MCF 10A (cell line): ENCODE measurements around the gene ARHGEF10L. TPM values are rescaled to one million over a fixed set of nuclear protein-coding genes. Genes with fewer than 3 reads are reported as not detected.

Experiments used
- BruUV-seq: library from RNA; stranded (reverse); fragments of 400-500 nt; replicated peaks from 2 replicates; lab custom pipeline; 2021; lab: Mats Ljungman, UMichigan
- CTCF ChIA-PET: fragments of 300-600 bp; sonication (Branson Sonifier 250); formaldehyde crosslinking; extraction: SDS; loops from one replicate; lab custom pipeline; 2021; ENCODE audit warnings: antibody characterized with exemption, inconsistent platforms; lab: Yijun Ruan, JAX
- POLR2A ChIA-PET: fragments of 300-600, 350-650 bp; sonication (Branson Sonifier 250); formaldehyde crosslinking; extraction: SDS; loops from one replicate; lab custom pipeline; 2020; ENCODE audit warnings: antibody characterized with exemption, inconsistent platforms; lab: Yijun Ruan, JAX
- DNase-seq: peaks from one replicate; pipeline ENCODE4 v3.0.0-alpha.2; 2018; ENCODE audit not compliant: unreplicated experiment
- H3K27ac Mint-ChIP-seq: one replicate; pipeline ENCODE4 v1.8.0; 2022; ENCODE audit warnings: mild to moderate bottlenecking, low read depth, mixed read lengths; ENCODE audit not compliant: unreplicated experiment
- H3K27me3 Mint-ChIP-seq: one replicate; pipeline ENCODE4 v1.8.0; 2022; ENCODE audit warnings: mixed read lengths; ENCODE audit not compliant: insufficient read depth, unreplicated experiment
- H3K36me3 Mint-ChIP-seq: one replicate; pipeline ENCODE4 v1.8.0; 2022; ENCODE audit warnings: mild to moderate bottlenecking, moderate library complexity, mixed read lengths; ENCODE audit not compliant: insufficient read depth, unreplicated experiment
- H3K4me1 Mint-ChIP-seq: one replicate; pipeline ENCODE4 v1.8.0; 2022; ENCODE audit warnings: mixed read lengths; ENCODE audit not compliant: insufficient read depth, unreplicated experiment
- H3K4me3 Mint-ChIP-seq: one replicate; pipeline ENCODE4 v1.8.0; 2022; ENCODE audit warnings: mild to moderate bottlenecking, moderate library complexity, mixed read lengths; ENCODE audit not compliant: unreplicated experiment
- H3K9me3 Mint-ChIP-seq: one replicate; pipeline ENCODE4 v1.8.0; 2022; ENCODE audit warnings: mixed read lengths; ENCODE audit not compliant: unreplicated experiment
- intact Hi-C: fragments of 100-400 bp; cut with micrococcal nuclease; formaldehyde crosslinking; loops from 2 replicates; pipeline ENCODE4 v1.14.1; 2022
- total RNA-seq: library from RNA; stranded (reverse); gene quantifications from 2 replicates; pipeline ENCODE4 v1.2.3, GENCODE V29; 2022
- TF ChIP-seq, protein P1 (sequence below): fragments of 200-600 bp; IDR thresholded peaks from one replicate; pipeline ENCODE4 v1.8.0; 2022; ENCODE audit warnings: antibody characterized with exemption, mild to moderate bottlenecking; ENCODE audit not compliant: unreplicated experiment

The ARHGEF10L gene
- total RNA-seq, 1 experiment from 2014 or later, result 5.0 TPM

DNA sequence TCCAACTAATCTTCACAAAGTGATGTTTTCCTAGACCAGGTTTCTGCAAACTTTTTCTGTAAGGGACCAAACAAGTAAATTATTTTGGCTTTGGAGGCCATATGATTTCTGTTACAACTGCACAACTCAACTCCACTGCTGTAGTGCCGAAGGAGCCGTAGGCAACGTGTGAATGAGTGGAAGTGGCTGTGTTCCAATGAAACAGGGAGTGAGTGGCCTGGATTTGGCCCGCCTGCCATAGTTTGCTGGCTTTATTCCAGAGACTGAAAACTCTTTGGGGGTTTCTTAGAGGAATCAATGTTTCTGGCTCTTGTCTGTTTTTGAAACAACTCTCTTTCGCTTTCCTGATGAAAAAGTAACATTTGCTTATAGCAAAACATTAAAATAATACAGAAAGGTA, 203.1 kb downstream of the ARHGEF10L start:
- DNase-seq, result peak; percentile 24
- no TSS peak for BruUV-seq
- TF ChIP-seq, protein P1, sequence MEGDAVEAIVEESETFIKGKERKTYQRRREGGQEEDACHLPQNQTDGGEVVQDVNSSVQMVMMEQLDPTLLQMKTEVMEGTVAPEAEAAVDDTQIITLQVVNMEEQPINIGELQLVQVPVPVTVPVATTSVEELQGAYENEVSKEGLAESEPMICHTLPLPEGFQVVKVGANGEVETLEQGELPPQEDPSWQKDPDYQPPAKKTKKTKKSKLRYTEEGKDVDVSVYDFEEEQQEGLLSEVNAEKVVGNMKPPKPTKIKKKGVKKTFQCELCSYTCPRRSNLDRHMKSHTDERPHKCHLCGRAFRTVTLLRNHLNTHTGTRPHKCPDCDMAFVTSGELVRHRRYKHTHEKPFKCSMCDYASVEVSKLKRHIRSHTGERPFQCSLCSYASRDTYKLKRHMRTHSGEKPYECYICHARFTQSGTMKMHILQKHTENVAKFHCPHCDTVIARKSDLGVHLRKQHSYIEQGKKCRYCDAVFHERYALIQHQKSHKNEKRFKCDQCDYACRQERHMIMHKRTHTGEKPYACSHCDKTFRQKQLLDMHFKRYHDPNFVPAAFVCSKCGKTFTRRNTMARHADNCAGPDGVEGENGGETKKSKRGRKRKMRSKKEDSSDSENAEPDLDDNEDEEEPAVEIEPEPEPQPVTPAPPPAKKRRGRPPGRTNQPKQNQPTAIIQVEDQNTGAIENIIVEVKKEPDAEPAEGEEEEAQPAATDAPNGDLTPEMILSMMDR, result no peak
- Mint-ChIP-seq H3K27me3 (peaks cover 20% of the 10 kb centered on the region), H3K4me3 (no peak overlapping the region), H3K4me1 (no peaks in the 10 kb centered on the region), H3K9me3 (no peaks in the 10 kb centered on the region), H3K36me3 (no peaks in the 10 kb centered on the region), H3K27ac (no peak overlapping the region)
- ChIA-PET POLR2A (no interaction called here), CTCF (no interaction called here)
- intact Hi-C loops, result no loop called here

DNA sequence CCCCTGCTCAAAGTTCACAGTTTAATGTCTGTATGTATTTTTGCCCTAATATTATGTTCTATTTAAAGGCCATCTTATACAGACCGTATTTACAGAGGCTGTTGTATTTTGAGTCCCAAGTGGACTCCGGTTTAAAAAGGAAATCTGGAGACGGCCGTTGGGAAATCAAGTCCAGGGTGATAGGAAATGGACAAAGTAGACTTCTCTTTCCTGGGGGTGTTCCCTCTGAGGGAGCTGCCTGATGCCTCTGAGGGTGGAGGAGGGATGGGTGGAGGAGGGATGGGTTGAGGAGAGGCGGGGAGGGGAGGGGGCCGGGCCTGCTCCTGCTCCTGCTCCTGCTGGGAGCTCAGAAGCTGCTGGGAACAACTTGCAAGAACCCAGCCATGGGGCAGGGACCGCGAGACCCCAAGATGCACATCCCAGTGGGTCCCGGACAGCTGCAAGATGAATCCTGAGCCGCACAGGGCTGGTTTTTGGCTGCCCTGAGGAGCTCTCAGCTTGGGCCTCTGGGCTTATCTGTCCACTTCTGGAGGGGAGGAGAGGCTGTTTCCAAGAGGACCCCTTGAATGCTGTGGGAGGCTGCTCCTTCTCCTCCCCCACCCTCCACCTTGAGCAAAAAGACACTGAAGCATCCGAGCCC, 203.6 kb downstream of the ARHGEF10L start:
- POLR2A ChIA-PET, result no interaction called here
- no peak for DNase-seq
- Mint-ChIP-seq H3K27ac (no peak overlapping the region), H3K36me3 (no peaks in the 10 kb centered on the region), H3K4me1 (no peaks in the 10 kb centered on the region), H3K4me3 (no peak overlapping the region), H3K27me3 (peaks cover 20% of the 10 kb centered on the region), H3K9me3 (no peaks in the 10 kb centered on the region)
- intact Hi-C loops, result no loop called here
- BruUV-seq, result no TSS peak
- CTCF ChIA-PET, result no interaction called here
- TF ChIP-seq, protein P1, result no peak

DNA sequence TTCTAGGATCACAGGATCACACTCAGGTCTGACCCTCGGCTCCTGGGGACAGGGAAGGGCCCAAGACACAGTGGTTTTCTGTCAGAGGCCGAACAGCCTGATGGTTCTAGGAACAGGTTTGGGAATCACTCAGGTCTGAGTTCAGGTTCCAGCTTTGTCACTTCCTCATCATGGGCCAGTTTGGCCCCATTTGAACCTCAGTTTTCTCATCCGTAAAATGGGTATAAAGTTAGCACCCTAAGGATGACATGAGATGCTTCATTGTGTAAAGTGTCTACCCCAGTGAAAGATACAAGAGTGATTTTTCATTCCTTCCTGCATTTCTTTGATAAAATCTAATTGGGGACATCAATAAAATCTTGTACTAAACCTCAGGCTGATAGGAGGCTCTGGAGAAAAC, 204.4 kb downstream of the ARHGEF10L start:
- intact Hi-C loops, result no loop called here

DNA sequence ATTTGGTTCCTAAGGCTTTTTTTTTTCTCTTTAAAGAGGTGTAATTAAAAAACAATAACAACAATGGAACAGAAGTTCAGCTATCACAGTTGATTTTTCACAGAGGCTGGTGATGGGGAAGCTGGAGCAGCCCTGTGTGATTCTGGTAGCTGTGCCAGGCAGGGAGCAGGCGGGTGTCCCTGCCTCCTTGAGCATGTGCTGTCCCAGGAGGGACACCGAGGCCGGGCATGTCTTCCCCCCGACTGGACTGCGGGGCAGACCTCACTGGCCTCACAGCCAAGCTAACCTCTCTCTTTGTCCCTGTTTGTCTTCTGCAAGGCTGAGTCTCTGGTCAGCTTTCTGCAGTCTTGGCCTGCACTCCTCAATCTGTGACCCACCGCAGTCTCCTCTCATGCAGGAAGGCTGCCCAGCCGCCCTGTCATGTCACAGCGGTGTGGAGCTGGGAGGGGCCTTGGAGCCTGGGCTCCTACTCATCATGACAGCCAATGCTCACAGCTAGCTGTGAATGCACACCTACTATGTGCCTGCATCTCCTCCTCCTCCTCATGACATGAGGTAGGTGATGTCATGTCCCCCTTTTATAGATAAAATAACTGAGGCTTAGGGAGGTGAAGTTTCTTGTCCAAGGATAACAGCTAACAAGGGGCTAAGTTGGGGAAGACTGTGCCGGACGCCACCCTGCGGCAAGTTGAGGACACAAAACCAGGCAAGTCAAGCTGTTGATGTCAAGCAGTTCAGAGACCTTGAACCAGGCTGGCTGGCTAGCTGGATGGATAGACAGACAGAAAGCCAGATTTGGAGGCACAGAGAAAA, 205.4 kb downstream of the ARHGEF10L start:
- peaks cover 16% of the 10 kb centered on the region for H3K27me3 Mint-ChIP-seq
- no peak for DNase-seq
- CTCF ChIA-PET, result interaction anchor here (0.9 kb wide), 1 partner anchor 14 kb away, joined by 3 read pairs; no protein-coding TSS in a partner anchor

More for the DNA sequence above, 204.4 kb downstream of the ARHGEF10L start:
- Mint-ChIP-seq H3K27ac (no peak overlapping the region), H3K27me3 (peaks cover 20% of the 10 kb centered on the region), H3K4me1 (no peaks in the 10 kb centered on the region), H3K36me3 (no peaks in the 10 kb centered on the region), H3K4me3 (no peak overlapping the region), H3K9me3 (no peaks in the 10 kb centered on the region)
- ChIA-PET CTCF (no interaction called here), POLR2A (no interaction called here)
- no TSS peak for BruUV-seq
- DNase-seq, result no peak
- TF ChIP-seq, protein P1, result no peak

More for the DNA sequence above, 205.4 kb downstream of the ARHGEF10L start:
- BruUV-seq, result no TSS peak
- Mint-ChIP-seq H3K4me3 (no peak overlapping the region), H3K9me3 (no peaks in the 10 kb centered on the region), H3K36me3 (no peaks in the 10 kb centered on the region), H3K27ac (no peak overlapping the region), H3K4me1 (no peaks in the 10 kb centered on the region)
- intact Hi-C loops, result no loop called here
- TF ChIP-seq, protein P1, result no peak
- POLR2A ChIA-PET, result no interaction called here
